ENCODE results near the gene PDE2A.
"Not testable (repeated sequence)": the region's sequence is repeated elsewhere in the genome, so short reads cannot be mapped to it uniquely, and the experiment has no call there.

The PDE2A gene

DNA sequence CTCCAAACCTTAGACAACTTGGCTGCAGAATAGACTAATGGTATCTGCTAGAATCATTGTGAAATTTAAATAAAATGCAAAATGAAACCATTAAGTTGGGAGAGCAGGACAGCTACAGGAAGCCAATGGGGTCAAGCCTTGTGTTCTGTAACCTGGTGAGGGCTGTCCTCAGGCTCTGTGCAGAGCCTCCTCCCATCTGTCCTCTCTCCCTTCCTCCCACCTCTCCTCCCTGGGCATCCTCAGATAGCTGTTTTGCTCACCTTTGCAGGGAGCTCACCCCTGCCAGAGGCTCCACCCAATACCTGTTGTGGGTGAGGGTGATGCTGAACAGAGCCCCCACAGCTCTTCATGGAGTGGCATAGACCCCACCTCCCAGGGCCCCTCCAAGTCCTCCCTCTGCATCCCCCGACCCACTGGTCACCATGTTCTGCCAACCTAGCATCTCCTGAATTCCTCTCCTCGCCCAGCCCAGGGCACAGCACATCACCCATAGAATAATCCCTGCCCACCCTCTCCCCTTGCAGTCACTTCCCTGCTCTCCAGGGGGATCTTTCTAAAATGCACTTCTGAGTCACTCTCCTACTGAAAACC is 100.3 kb downstream of the PDE2A start:
- DNase-seq = no peak

- DNase-seq = peak; percentile 62
Observed at GRCh38 chr11:72573072-72573854, 101.0 kb downstream of the PDE2A start.

DNA sequence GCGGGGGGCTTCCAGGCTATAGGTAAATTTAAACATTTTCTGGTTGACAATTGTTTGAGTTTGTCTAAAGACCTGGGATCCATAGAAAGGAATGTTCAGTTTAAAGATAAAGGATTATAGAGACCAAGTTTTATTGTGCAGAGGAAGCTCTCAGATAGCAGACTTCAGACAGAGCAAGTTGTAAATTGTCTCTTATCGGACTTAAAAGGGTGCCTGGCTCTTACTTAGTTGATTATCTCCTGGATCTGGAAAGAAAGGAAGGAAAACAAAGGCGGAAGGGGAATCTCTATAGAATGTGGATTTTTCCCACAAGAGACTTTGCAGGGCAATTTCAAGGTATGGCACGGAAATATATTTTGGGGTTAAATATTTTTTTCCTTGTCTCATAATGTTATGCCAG is 101.7 kb downstream of the PDE2A start:
- DNase-seq = not testable (repeated sequence)

DNA sequence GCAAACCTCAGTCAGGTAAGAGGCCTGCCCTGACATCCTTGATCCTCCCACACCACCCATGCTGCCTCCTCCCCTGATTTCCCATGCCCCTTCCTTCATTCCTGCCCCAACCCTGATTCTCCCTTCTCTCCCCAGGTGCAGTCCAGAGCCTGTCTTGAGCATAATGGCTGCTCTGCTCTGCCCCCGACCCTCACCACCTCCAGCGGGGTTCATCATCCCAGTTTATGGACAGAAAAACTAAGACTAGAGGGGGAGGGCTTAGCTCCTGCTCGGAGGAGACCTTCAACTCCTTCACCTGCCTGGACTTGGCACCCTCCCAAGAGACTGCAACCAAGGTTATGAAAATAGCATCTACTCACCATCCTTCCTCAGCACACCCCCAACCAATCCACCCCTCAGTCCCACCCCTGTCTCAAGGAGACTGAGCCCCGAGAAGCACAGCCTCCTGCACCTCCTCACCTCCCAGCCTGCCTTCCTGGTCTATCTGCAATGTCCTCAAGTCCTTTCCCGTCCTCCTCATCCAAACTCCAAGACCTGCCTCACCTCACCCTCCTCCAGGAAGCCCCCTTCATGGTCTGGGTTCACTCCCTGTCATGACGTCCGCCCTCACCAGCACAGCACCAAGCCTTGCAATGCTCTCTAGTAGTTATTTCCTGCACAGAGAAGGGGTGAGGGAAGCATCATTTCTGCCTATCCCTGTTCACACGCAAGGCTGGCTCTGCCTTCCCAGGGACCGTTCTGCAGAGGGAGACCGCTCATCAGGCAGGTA is 103.1 kb downstream of the PDE2A start:
- no peak for DNase-seq

DNA sequence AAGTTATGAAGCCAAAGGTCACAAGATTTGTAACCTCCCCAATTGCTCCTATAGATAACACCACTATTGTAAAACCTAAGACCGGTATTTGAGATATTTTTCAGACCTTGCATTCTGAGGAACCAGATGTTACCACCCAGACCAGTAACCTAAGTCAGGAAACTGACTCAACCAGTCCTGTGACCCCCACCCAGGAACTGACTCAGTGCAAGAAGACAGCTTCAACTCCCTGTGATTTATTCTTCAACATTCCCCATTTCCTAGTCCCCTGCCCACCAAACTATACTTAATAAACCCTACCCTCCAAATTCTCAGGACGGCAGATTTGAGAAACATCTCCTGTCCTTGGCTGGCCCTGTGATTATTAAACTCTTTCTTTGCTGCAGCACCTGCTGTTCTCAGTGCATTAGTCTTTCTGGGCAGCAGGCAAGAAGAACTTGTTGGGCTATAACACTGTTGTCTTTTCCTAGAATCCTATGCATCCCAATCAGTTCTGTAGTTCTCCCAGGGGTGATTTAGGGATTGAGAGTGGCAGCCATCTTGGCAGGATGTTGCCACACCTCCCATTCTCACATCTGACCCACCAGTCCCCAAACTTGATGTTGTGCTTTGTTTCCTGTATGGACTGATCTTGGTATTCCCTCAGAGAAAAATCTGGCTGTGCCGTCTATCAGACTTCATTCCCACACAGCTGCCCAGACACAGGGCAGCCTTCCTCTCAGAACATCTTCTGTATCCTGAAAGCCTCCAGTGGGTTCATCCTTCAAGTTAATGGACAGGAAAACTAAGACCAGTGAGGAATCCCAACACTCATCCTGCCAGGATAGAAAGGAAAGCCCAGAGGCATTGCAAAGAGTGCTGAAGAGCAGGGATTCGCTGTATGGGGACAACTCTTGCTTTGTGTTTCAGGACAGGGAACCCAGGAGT is 104.0 kb downstream of the PDE2A start:
- no peak for DNase-seq

DNA sequence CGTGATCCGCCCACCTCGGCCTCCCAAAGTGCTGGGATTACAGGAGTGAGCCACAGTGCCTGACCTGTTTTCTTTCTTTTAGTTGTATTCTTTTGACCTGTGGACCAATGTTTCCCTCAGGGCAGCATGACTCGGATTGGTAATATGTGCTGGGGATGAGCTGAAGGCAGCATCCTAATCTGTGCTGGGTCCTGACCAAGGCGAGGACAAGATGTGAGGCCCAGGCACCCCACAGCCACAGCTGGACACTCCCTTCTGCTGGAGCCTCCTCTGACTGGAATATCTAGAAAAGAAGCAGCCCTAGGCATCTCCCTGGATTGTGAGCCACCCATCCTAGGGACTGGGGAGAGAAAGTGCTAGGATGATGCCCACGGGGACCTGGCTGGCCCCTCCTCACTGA is 105.4 kb downstream of the PDE2A start:
- no peak for DNase-seq

GRCh38 chr11:72562431-72562830 is 111.8 kb downstream of the PDE2A start:
- no peak for DNase-seq

DNA sequence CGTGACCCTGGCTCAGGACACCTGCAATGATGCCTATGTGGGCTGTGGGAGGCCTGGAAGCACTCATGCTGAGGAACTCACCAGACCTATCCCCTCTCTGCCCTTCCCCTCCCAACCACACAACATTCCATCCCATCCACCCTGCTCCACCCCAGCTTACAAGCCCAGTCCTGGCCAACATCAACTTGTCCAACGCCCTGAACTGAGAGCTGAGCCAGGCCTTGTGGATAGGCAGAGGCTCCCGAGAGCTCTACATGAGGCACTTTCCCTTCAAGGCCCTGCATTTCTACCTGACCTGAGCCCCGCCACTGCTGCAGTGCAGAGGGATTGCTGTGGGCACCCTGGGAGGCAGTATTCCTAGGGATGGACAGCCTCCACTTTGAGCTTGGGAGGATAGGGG is 112.4 kb downstream of the PDE2A start:
- no peak for DNase-seq

DNA sequence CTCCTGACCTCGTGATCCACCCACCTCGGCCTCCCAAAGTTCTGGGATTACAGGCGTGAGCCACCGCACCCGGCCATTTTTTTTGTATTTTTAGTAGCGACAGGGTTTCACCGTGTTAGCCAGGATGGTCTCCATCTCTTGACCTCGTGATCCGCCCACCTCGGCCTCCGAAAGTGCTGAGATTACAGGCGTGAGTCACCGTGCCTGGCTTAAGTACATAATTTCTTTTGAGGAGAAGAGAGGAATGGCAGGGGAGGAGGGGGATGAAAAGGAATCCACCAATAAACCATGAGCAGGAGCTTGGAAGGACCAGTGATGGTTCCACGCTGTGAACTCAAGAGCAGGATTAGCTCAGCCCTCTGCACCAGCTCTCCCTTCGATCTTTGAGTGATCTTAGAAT is 113.4 kb downstream of the PDE2A start:
- not testable (repeated sequence) for DNase-seq

- no peak for DNase-seq
Observed at GRCh38 chr11:72556433-72556832, 117.8 kb downstream of the PDE2A start.

GRCh38 chr11:72555014-72555522 is 119.2 kb downstream of the PDE2A start:
- DNase-seq = not testable (repeated sequence)

GRCh38 chr11:72553706-72554105 is 120.5 kb downstream of the PDE2A start:
- peak; percentile 68 for DNase-seq

GRCh38 chr11:72552399-72552910 is 121.8 kb downstream of the PDE2A start:
- DNase-seq = no peak

DNA sequence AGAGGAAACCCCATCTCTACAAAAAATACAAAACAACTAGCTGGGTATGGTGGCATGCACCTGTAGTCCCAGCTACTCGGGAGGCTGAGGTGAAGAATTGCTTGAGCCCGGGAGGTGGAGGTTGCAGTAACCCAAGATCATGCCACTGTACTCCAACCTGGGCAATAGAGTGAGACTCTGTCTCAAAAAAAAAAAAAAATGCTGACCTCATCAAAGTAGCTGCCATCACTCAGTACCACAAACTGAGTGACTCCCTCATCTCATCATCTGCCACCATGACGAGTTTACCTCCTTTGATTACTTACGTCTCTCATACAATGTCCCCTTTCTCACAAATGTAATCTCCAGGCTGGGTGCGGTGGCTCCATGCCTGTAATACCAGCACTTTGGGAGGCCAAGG is 122.7 kb downstream of the PDE2A start:
- no peak for DNase-seq

DNA sequence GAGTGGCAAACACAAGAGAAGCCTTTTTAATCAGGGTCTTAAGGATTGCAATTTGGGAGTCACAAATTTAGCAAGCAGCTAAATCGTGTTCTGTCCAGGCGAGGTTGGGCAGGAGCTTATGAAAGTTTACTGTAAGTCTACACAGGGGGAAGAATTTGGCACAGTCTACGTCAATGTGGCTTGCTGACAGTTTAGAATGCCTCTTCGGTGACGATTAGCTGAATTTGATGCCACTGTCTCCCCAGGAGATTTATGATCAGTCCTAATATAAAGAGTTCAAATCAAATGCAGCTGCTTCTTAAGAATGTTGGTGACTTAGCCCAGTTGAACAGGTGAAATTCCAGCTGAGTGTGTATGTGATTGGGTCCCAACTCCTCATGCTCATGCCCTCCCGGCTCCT is 125.8 kb downstream of the PDE2A start:
- DNase-seq = no peak

DNA sequence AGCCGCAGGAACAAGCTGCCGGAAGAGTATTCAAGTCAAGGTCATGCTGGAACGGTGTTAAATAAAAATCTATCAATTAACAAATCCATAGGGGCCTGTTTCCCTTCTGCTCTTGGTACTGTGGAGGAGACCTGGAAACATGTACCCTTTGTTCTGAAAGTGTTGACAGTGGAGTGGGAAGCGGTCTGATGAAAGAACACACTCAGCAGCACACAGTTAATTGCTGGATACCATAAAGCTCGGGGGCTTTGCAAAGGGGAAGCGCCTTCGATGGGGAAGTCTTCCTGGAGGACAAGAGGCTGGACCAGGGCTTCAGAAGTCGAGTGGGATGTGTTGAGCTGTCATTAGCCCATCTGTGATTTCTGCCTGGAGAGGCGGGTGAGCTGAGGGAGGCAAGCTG is 127.4 kb downstream of the PDE2A start:
- no peak for DNase-seq

DNA sequence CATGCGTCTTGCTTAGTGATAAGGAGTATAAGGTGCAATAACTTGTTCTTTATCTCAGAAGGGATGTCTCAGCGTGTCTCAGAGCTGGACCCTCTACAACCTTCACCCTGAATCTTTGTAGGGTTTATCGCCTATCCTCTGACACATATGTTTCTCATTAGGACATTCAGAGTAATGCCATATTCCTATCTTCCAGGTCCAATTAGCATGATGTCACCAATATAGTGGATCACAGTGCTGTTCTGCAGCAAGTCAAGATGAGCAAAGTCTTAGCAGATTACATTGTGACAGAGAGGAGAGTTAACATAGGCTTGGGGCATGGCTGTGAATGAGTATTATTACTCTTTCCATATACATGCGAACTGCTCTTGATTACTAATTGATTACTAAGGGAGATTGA is 129.6 kb downstream of the PDE2A start:
- DNase-seq = no peak

- DNase-seq = no peak
Observed at GRCh38 chr11:72543849-72544542, 130.2 kb downstream of the PDE2A start.

GRCh38 chr11:72541257-72541974 is 132.8 kb downstream of the PDE2A start:
- DNase-seq = no peak

GRCh38 chr11:72537051-72537450 is 137.2 kb downstream of the PDE2A start:
- DNase-seq = no peak

DNA sequence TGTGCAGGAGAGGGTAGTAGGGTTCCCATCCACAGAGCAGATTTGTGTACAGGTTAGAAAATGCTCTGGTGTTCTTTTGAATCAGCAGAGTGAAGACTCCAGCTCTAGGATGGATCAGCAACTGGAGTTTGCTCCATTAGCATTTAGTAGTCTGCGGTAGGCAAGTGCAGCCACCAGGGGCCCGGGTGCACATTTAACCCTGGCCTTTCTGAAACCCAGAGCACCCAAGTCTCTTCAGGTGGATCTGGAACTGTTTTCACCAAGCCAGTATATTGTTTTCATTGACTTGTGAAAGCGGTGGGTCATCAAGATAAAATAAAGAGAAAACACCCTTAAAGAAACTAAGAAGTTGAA is 139.1 kb downstream of the PDE2A start:
- DNase-seq = no peak
